ENCODE data around the gene KIAA0408. TPM values are rescaled to one million over a fixed set of nuclear protein-coding genes. Genes with fewer than 3 reads are reported as not detected.
"Not testable (repeated sequence)": the region's sequence is repeated elsewhere in the genome, so short reads cannot be mapped to it uniquely, and the experiment has no call there.

Gene KIAA0408
- polyA plus RNA-seq, 5 donors, result 21.4 to 55.6 (median 47.1) TPM

DNA sequence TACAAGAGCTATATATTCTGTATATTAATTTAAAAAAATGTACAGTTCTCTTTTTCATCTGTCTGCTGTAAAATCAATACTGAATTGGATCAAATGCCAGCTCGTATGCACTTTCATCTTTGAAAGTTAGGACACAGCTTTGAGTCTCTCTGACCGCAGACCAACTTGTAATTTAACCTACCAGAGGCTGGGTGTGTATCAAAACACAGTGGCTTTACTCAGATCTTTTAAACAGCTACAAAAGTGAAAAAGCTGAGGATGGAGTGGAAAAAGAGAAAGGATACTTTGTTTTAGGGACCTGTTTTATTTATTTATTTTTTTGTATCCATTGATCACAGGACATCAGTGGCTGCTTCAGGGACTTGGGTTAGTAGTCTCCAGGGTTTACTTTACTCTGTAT lies 44.1 kb downstream of the KIAA0408 start:
- no peak for DNase-seq

DNA sequence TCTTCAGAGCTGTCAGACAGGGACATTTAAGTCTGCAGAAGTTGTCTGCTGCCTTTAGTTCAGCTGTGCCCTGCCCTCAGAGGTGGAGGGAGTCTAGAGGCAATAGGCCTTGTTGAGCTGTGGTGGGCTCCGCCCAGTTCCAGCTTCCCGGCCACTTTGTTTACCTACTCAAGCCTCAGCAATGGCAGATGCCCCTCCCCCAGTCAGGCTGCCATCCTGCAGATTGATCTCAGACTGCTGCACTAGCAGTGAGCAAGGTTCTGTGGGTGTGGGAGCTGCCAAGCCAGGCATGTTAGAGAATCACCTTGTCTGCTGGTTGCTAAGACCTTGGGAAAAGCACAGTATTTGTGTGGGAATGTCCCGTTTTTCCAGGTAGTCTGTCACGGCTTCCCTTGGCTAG lies 46.1 kb downstream of the KIAA0408 start:
- not testable (repeated sequence) for DNase-seq

DNA sequence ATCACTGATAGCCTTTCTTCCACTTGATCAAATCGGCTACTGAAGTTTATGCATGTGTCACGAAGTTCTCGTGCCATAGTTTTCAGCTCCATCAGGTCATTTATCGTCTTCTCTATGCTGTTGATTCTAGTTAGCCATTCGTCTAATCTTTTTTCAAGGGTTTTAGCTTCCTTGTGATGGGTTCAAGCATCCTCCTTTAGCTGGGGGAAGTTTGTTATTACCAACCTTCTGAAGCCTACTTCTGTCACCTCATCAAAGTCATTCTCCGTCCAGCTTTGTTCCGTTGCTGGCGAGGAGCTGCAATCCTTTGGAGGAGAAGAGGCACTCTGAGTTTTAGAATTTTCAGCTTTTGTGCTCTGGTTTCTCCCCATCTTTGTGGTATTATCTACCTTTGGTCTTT lies 47.2 kb downstream of the KIAA0408 start:
- DNase-seq, result not testable (repeated sequence)

Other genes with a start within 250 kb of the KIAA0408 start
- gene RNF146, start 192.5 kb downstream of the KIAA0408 start, polyA plus RNA-seq (ENCODE audit: insufficient read depth in 1 of 5, insufficient read length in 5 of 5, low replicate concordance in 1 of 5), result 100 to 1,000 TPM in 4 of 5 donors, 10 to 100 TPM in 1; 76.2 to 137 (median 117) TPM
- gene ECHDC1, start 115.8 kb downstream of the KIAA0408 start, polyA plus RNA-seq (ENCODE audit: insufficient read depth in 1 of 5, insufficient read length in 5 of 5, low replicate concordance in 1 of 5), result 10 to 100 TPM; 64.0 to 94.6 (median 80.2) TPM
- 1 to 10 TPM in 3 of 5 donors, under 1 TPM in 2; 0.55 to 2.0 (median 1.3) TPM for gene C6orf58, start 117.8 kb upstream of the KIAA0408 start, polyA plus RNA-seq (ENCODE audit: insufficient read depth in 1 of 5, insufficient read length in 5 of 5, low replicate concordance in 1 of 5)